B cell (primary cell): ENCODE measurements around the gene RHEBL1.

Source experiments
- EZH2 ChIP-seq: IDR thresholded peaks from 2 replicates; pipeline ENCODE4 v1.6.1; 2012; ENCODE audit warnings: borderline replicate concordance, low read depth, mild to moderate bottlenecking, moderate library complexity, low read length; ENCODE audit not compliant: insufficient read depth, poor library complexity, severe bottlenecking
- TF ChIP-seq, protein P1 (sequence below): fragments of 200-600 bp; IDR thresholded peaks from one replicate; pipeline ENCODE4 v1.8.0; 2022; ENCODE audit warnings: antibody characterized with exemption, mild to moderate bottlenecking

DNA sequence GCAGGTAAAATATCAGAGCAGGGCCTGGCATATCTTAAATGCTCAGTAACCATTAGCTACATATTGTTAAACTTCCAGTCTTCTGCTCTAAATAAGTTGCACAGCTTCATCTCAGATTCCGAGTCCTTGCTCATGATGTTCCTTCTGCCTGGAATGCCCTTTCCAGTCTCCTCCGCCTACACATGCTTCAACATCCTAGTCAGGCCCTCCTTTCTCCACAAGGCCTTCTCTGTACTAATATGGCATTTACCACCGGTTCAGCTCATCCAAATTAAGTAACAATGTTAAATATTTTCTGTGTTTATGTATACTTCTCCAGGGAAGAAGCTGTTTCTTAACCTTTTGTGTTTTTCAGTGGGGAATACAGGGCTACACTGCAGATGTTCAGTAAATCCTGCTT is 16.3 kb upstream of the RHEBL1 start:
- TF ChIP-seq, protein P1, sequence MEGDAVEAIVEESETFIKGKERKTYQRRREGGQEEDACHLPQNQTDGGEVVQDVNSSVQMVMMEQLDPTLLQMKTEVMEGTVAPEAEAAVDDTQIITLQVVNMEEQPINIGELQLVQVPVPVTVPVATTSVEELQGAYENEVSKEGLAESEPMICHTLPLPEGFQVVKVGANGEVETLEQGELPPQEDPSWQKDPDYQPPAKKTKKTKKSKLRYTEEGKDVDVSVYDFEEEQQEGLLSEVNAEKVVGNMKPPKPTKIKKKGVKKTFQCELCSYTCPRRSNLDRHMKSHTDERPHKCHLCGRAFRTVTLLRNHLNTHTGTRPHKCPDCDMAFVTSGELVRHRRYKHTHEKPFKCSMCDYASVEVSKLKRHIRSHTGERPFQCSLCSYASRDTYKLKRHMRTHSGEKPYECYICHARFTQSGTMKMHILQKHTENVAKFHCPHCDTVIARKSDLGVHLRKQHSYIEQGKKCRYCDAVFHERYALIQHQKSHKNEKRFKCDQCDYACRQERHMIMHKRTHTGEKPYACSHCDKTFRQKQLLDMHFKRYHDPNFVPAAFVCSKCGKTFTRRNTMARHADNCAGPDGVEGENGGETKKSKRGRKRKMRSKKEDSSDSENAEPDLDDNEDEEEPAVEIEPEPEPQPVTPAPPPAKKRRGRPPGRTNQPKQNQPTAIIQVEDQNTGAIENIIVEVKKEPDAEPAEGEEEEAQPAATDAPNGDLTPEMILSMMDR = no peak
- no peak for TF ChIP-seq EZH2
